Measurements from ENCODE around the gene ADAP1. TPM values are rescaled to one million over a fixed set of nuclear protein-coding genes. Genes with fewer than 3 reads are reported as not detected.
"Not testable (repeated sequence)": the region's sequence is repeated elsewhere in the genome, so short reads cannot be mapped to it uniquely, and the experiment has no call there.

ADAP1 gene, protein sequence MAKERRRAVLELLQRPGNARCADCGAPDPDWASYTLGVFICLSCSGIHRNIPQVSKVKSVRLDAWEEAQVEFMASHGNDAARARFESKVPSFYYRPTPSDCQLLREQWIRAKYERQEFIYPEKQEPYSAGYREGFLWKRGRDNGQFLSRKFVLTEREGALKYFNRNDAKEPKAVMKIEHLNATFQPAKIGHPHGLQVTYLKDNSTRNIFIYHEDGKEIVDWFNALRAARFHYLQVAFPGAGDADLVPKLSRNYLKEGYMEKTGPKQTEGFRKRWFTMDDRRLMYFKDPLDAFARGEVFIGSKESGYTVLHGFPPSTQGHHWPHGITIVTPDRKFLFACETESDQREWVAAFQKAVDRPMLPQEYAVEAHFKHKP
- total RNA-seq (2014; rRNA removed; shearing (Covaris generic)), result 0.41 and 2.4 TPM in 2 replicates
- 7.0 and 7.7 TPM in 2 replicates for total RNA-seq (2022)
- Bru-seq, nascent RNA, result percentile 26 among the genes with signal in this experiment
- BruChase-seq, experiment 1, labeled RNA remaining after a 6-hour chase, result percentile 35 among the genes with signal in this experiment
- percentile 29 among the genes with signal in this experiment for BruChase-seq, experiment 2, labeled RNA remaining after a 2-hour chase
- long read RNA-seq, partial matches to known transcripts, result 6 of 10 reads
- long read RNA-seq, other reads (novel, unspliced or antisense), result 4 of 10 reads

DNA sequence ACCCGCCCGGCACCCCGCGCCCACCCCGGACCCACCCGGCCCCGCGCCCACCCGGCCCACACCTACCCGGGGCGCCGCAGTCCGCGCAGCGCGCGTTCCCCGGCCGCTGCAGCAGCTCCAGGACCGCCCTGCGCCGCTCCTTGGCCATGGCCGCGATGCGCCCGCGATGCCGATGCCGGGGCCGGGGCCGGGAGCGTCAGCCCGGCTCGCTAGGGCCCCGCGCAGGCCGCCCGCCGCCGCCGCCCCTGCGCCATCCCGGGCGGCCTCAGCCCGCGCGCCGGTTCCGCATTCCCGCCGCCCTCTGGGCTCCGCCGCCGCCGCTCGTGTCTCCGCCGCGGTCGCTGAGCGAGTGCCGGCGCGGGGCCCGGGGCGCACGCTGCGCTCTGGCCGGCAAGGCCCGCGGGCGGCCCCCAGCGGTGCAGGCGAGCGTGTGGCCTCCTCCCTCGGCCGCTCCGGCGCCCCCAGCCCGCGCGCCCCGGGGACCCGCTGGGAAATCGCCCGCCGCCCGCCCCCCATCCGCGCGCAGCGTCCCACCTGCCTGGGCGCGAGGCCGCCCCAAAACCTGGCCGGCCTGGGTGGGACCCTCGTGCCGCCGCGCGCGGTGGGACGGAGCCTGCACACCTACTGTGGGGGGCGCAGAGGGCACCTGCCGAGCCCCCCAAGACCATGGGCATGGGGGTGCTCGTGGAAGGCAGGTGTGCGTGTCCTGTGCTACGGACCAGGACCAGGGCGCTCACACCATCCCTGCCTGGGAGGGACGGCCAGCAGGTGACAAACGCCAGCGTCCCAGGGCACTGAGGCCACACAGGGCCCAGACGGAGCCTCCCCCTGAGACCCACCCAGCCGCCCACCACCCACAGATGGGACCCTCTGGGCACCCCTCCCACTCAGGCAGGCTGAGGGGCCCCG is at the start of gene ADAP1:
Gene ADAP1, minus strand, starts transcription at position 351 of the 909 bp plus-strand sequence. Its CDS starts 203 bp downstream, at position 148.
- H3K79me2 ChIP-seq (ENCODE audit: insufficient read depth, low read depth, low read length), result no peaks in the 10 kb centered on the region
- no peak within 1 kb of the TSS for H3K4me3 ChIP-seq (ENCODE audit: low read depth, low read length, poor library complexity, severe bottlenecking)
- H3K9me3 ChIP-seq (ENCODE audit: low read length), result no peaks in the 10 kb centered on the region
- TF ChIP-seq, protein P1, sequence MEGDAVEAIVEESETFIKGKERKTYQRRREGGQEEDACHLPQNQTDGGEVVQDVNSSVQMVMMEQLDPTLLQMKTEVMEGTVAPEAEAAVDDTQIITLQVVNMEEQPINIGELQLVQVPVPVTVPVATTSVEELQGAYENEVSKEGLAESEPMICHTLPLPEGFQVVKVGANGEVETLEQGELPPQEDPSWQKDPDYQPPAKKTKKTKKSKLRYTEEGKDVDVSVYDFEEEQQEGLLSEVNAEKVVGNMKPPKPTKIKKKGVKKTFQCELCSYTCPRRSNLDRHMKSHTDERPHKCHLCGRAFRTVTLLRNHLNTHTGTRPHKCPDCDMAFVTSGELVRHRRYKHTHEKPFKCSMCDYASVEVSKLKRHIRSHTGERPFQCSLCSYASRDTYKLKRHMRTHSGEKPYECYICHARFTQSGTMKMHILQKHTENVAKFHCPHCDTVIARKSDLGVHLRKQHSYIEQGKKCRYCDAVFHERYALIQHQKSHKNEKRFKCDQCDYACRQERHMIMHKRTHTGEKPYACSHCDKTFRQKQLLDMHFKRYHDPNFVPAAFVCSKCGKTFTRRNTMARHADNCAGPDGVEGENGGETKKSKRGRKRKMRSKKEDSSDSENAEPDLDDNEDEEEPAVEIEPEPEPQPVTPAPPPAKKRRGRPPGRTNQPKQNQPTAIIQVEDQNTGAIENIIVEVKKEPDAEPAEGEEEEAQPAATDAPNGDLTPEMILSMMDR (conservative IDR thresholded peaks at IDR 0.05; ENCODE audit: low read length), result no peak
- no peak for TF ChIP-seq EZH2phosphoT487 (IDR thresholded peaks at IDR 0.05; ENCODE audit: borderline replicate concordance, low read depth, low read length)
- ChIA-PET POLR2A (no interaction called here), CTCF (ENCODE audit: unreplicated experiment) (no interaction called here)
- BruUV-seq (replicated peaks), result no TSS peak
- no peak within 1 kb of the TSS for H2AFZ ChIP-seq (ENCODE audit: low read length)
- DNase-seq (ENCODE audit: low spot score), result peak; percentile 52
- no peaks in the 10 kb centered on the region for H3K36me3 ChIP-seq (ENCODE audit: insufficient read depth, low read length)
- peaks cover 22% of the 10 kb centered on the region for H3K4me1 ChIP-seq (ENCODE audit: insufficient read depth, low read length, poor library complexity, severe bottlenecking)
- intact Hi-C loops (cut with micrococcal nuclease; ENCODE audit: unreplicated experiment), result loop anchor here (5.0 kb wide), 1 partner anchor 42 kb away; no protein-coding TSS in a partner anchor
- H4K20me1 ChIP-seq (ENCODE audit: insufficient read depth, low read length), result no peaks in the 10 kb centered on the region
- no peak within 1 kb of the TSS for H3K27ac ChIP-seq (ENCODE audit: low read depth, low read length, poor library complexity, severe bottlenecking)
- no peak within 1 kb of the TSS for H3K4me2 ChIP-seq (ENCODE audit: low read length)
- no peaks in the 10 kb centered on the region for H3K9me2 ChIP-seq (ENCODE audit: insufficient read depth, low read length)

DNA sequence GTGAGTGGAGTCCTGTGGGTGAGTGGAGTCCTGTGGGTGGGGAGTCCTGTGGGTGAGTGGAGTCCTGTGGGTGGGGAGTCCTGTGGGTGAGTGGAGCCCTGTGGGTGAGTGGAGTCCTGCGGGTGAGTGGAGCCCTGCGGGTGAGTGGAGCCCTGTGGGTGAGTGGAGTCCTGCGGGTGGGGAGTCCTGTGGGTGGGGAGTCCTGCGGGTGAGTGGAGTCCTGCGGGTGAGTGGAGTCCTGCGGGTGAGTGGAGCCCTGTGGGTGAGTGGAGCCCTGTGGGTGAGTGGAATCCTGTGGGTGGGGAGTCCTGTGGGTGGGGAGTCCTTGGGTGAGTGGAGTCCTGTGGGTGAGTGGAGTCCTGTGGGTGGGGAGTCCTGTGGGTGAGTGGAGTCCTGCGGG is 48.0 kb upstream of the ADAP1 start:
- intact Hi-C loops (cut with micrococcal nuclease; ENCODE audit: unreplicated experiment); H3K27ac ChIP-seq (ENCODE audit: low read depth, low read length, poor library complexity, severe bottlenecking); H4K20me1 ChIP-seq (ENCODE audit: insufficient read depth, low read length); BruUV-seq (replicated peaks); H3K4me3 ChIP-seq (ENCODE audit: low read depth, low read length, poor library complexity, severe bottlenecking); H3K9me3 ChIP-seq (ENCODE audit: low read length); H3K4me2 ChIP-seq (ENCODE audit: low read length); H3K9me2 ChIP-seq (ENCODE audit: insufficient read depth, low read length); H2AFZ ChIP-seq (ENCODE audit: low read length); H3K79me2 ChIP-seq (ENCODE audit: insufficient read depth, low read depth, low read length); DNase-seq (ENCODE audit: low spot score); POLR2A ChIA-PET; CTCF ChIA-PET (ENCODE audit: unreplicated experiment): not testable (repeated sequence)
- Histone ChIP-seq H3K36me3 (ENCODE audit: insufficient read depth, low read length) (peaks cover 31% of the 10 kb centered on the region), H3K4me1 (ENCODE audit: insufficient read depth, low read length, poor library complexity, severe bottlenecking) (peaks cover 27% of the 10 kb centered on the region)

DNA sequence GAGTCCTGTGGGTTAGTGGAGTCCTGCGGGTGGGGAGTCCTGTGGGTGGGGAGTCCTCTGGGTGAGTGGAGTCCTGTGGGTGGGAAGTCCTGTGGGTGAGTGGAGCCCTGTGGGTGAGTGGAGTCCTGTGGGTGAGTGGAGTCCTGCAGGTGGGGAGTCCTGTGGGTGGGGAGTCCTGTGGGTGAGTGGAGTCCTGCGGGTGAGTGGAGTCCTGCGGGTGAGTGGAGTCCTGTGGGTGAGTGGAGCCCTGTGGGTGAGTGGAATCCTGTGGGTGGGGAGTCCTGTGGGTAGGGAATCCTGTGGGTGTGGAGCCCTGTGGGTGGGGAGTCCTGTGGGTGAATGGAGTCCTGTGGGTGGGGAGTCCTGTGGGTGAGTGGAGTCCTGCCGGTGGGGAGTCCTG is 47.5 kb upstream of the ADAP1 start:
- Histone ChIP-seq H3K36me3 (ENCODE audit: insufficient read depth, low read length) (peaks cover 28% of the 10 kb centered on the region; the same call in 1 of the 2 replicates), H3K4me1 (ENCODE audit: insufficient read depth, low read length, poor library complexity, severe bottlenecking) (peaks cover 27% of the 10 kb centered on the region)
- BruUV-seq (replicated peaks); H3K4me3 ChIP-seq (ENCODE audit: low read depth, low read length, poor library complexity, severe bottlenecking); H4K20me1 ChIP-seq (ENCODE audit: insufficient read depth, low read length); intact Hi-C loops (cut with micrococcal nuclease; ENCODE audit: unreplicated experiment); H3K4me2 ChIP-seq (ENCODE audit: low read length); H2AFZ ChIP-seq (ENCODE audit: low read length); H3K9me2 ChIP-seq (ENCODE audit: insufficient read depth, low read length); H3K27ac ChIP-seq (ENCODE audit: low read depth, low read length, poor library complexity, severe bottlenecking); DNase-seq (ENCODE audit: low spot score); H3K79me2 ChIP-seq (ENCODE audit: insufficient read depth, low read depth, low read length); CTCF ChIA-PET (ENCODE audit: unreplicated experiment); POLR2A ChIA-PET; H3K9me3 ChIP-seq (ENCODE audit: low read length): not testable (repeated sequence)

DNA sequence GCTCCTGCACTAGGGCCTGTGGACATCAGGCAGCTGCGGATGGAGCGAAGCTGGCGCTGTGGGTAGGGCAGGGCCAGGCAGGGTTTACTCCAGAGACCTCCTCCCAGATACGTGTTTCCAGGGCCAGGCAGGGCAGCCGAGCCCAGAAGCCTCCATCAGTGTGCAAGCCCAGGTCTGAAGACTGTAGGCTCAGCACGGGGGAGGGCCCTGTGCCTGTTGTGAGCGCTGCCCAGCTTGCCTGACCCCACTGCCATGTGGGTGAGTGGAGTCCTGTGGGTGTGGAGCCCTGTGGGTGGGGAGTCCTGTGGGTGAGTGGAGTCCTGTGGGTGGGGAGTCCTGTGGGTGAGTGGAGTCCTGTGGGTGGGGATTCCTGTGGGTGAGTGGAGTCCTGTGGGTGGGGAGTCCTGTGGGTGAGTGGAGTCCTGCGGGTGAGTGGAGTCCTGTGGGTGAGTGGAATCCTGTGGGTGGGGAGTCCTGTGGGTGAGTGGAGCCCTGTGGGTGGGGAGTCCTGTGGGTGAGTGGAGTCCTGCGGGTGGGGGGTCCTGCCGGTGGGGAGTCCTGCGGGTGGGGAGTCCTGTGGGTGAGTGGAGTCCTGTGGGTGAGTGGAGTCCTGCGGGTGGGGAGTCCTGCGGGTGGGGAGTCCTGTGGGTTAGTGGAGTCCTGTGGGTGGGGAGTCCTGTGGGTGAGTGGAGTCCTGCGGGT is 46.7 kb upstream of the ADAP1 start:
- Histone ChIP-seq H3K36me3 (ENCODE audit: insufficient read depth, low read length) (peaks cover 30% of the 10 kb centered on the region; the same call in 1 of the 2 replicates), H3K27ac (ENCODE audit: low read depth, low read length, poor library complexity, severe bottlenecking) (peak overlapping the region; percentile 33), H3K4me1 (ENCODE audit: insufficient read depth, low read length, poor library complexity, severe bottlenecking) (peaks cover 27% of the 10 kb centered on the region)
- H3K4me3 ChIP-seq (ENCODE audit: low read depth, low read length, poor library complexity, severe bottlenecking); H3K4me2 ChIP-seq (ENCODE audit: low read length); H3K9me3 ChIP-seq (ENCODE audit: low read length); BruUV-seq (replicated peaks); H3K9me2 ChIP-seq (ENCODE audit: insufficient read depth, low read length); H3K79me2 ChIP-seq (ENCODE audit: insufficient read depth, low read depth, low read length); intact Hi-C loops (cut with micrococcal nuclease; ENCODE audit: unreplicated experiment); DNase-seq (ENCODE audit: low spot score); POLR2A ChIA-PET; H4K20me1 ChIP-seq (ENCODE audit: insufficient read depth, low read length); H2AFZ ChIP-seq (ENCODE audit: low read length): not testable (repeated sequence)
- CTCF ChIA-PET (ENCODE audit: unreplicated experiment), result interaction anchor here (0.6 kb wide), 1 partner anchor 85 kb away, joined by 6 read pairs; no protein-coding TSS in a partner anchor

Measured in OCI-LY7 (cell line).